Esophagus squamous epithelium (tissue), 5 donors: ENCODE measurements around the gene PHOX2A. TPM values are rescaled to one million over a fixed set of nuclear protein-coding genes. Genes with fewer than 3 reads are reported as not detected.

Experiments used
- DNase-seq: peaks from one replicate; lab custom pipeline; 2025; lab: John Stamatoyannopoulos, UW
- H3K27ac ChIP-seq, 4 donors: fragments of 200-600 bp; sonication (generic); one replicate each; pipeline ENCODE4 v1.5.1; 2016 to 2019; ENCODE audit warnings: mild to moderate bottlenecking in 1 of 4
- H3K27me3 ChIP-seq, 4 donors: fragments of 200-600 bp; sonication (generic); 1 replicate in 3 of 4; 2 replicates in 1 of 4; pipeline versions ENCODE4 v1.5.1 to v1.6.0; 2017 to 2021; ENCODE audit warnings: antibody characterized with exemption in 1 of 4
- H3K36me3 ChIP-seq, 3 donors: fragments of 200-600 bp; sonication (generic); one replicate each; pipeline ENCODE4 v1.5.1; 2016 to 2019
- H3K4me1 ChIP-seq, 3 donors: fragments of 200-600 bp; sonication (generic); one replicate each; pipeline ENCODE4 v1.5.1; 2017 to 2019
- H3K4me3 ChIP-seq, 4 donors: fragments of 200-600 bp; sonication (generic); 1 replicate in 3 of 4; 2 replicates in 1 of 4; pipeline ENCODE4 v1.5.1; 2016 to 2019; ENCODE audit warnings: mild to moderate bottlenecking in 2 of 4, moderate library complexity in 1 of 4
- H3K9me3 ChIP-seq, 3 donors: fragments of 200-600 bp; sonication (generic); one replicate each; pipeline ENCODE4 v1.5.1; 2016 to 2019
- POLR2A ChIP-seq, 4 donors: fragments of 450-650 bp; IDR thresholded peaks; one replicate each; pipeline ENCODE4 v1.6.1; 2017; ENCODE audit warnings: antibody characterized with exemption in 4 of 4, mild to moderate bottlenecking in 4 of 4, moderate library complexity in 3 of 4
- WGBS, 2 donors: methylation state at CpG; one replicate each; pipeline ENCODE4 v1.1.5; 2018; 5-methylcytosine and 5-hydroxymethylcytosine counted together
- intact Hi-C: fragments of 100-400 bp; cut with DNase I; formaldehyde crosslinking; loops from one replicate; pipeline ENCODE4 v1.15.0; 2022
- total RNA-seq, 4 donors: library from RNA; depleted of rRNA; stranded (reverse); fragments of >200 nt; gene quantifications; one replicate each; pipeline ENCODE4 v1.1.0, GENCODE V29; 2016
- TF ChIP-seq, protein P1 (sequence below), 6 experiments: fragments of 450-650 bp in 4 of 6; fragments of 200-600 bp in 2 of 6; sonication (generic) in 2 of 6; IDR thresholded peaks; one replicate each; pipeline ENCODE4 v1.5.1; 2016 to 2019; ENCODE audit warnings: antibody characterized with exemption in 6 of 6, mild to moderate bottlenecking in 4 of 6, moderate library complexity in 4 of 6
- donor health status: DM: yes; HTN: yes; CAD: no.

PHOX2A gene
- total RNA-seq, 4 donors from 2014 or later: not detected

DNA sequence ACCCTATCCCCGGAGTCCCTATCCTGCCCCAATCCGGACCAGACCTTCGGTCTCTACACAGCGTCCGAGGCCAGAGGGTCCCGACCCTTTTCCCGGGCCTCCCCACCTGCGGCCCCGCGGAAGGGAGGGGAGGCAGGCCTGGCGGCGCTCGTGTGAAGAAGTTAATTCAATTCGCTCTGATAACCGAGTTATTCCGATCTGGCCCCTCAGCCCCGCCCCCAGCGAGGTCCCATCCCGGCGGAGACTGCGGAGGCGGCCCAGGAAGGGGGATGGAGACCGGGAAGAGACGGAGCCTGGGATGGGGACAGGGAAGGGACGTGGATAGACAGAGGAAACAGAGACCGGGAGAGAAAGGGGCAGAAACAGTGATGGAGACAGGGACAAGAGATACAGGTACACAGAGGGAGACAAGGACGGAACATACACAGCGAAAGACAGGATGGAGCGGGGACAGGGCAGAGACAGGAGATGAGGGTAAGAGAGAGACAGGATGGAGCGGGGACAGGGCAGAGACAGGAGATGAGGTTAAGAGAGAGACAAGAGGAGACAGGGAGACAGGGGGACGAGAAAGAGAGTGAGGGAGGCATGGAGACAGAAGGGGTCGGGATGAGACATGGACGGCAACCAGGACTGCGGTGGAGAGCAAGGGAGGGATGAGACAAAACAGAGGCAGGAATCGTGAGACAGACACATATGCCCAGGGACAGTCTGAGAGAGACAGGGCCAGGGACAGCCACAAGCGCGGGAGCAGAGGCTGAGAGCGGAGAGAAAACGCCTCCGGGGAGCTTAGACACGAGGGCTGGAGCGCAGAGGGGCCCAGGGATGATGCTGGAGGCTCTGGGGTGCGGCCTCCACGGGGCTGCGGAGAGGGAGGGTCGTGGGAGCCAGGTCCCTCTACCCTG is 636 bp upstream of the PHOX2A start:
- intact Hi-C loops: no loop called here
- Histone ChIP-seq H3K9me3 (no peaks in the 10 kb centered on the region), H3K4me1 (peaks cover 16 to 37% (median 22%) of the 10 kb centered on the region in 3 donors), H3K27me3 (peaks cover 8 to 92% (median 35%) of the 10 kb centered on the region in 4 donors), H3K4me3 (peak overlapping the region in 2 of 4 donors; percentile 10 to 47), H3K36me3 (no peaks in the 10 kb centered on the region), H3K27ac (no peak overlapping the region)
- 19 to 24% methylated on average over 29 to 31 of the region's 46 CpGs for WGBS, 2 donors
- DNase-seq: no peak
- TF ChIP-seq, protein P1, sequence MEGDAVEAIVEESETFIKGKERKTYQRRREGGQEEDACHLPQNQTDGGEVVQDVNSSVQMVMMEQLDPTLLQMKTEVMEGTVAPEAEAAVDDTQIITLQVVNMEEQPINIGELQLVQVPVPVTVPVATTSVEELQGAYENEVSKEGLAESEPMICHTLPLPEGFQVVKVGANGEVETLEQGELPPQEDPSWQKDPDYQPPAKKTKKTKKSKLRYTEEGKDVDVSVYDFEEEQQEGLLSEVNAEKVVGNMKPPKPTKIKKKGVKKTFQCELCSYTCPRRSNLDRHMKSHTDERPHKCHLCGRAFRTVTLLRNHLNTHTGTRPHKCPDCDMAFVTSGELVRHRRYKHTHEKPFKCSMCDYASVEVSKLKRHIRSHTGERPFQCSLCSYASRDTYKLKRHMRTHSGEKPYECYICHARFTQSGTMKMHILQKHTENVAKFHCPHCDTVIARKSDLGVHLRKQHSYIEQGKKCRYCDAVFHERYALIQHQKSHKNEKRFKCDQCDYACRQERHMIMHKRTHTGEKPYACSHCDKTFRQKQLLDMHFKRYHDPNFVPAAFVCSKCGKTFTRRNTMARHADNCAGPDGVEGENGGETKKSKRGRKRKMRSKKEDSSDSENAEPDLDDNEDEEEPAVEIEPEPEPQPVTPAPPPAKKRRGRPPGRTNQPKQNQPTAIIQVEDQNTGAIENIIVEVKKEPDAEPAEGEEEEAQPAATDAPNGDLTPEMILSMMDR (IDR thresholded peaks at IDR 0.05): no peak
- TF ChIP-seq POLR2A (IDR thresholded peaks at IDR 0.05): no peak

DNA sequence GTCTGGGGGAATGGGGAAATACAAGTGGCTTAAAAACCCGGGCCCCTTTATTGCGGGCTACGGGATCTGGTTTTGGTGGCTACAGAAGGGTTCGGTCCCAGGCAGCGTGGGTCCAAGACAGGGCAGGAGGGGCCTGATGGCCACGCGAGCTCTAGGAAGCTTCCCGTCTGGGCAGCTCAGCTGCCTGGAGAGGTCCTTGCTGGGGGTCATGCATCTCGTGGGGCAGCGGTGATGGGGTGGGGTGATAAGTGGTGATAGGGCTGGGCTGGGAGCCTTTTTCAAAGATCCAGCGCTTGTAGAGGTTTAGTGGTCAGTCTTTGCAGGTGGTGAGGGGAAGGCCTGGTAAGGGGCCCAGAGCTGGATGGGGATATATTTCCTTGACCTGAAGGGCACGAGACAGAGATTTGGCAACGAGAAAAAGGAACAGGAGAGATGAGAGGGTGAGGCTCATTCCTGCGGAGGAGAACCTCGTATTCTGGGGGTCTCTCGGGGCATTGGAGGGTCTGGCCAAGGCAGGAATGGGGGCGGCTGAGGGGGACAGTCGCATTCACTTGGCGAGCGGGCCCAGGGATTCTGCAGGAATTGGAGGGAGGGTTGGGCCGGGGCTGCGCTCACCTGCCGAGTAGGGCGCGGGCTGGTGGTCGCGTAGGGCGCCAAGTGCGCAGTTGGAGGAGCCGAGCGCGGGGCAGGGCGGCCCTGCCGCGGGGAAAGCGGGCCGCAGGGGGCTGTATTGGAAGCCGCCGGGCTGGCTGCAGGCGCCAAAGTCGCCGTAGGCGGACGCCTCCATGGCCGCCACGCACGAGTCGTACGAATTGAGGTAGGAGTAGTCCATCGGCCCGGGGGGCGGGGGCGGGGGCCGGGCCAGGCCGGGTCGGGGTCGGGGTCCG is 560 bp downstream of the PHOX2A start:
- peaks cover 8 to 85% (median 35%) of the 10 kb centered on the region in 4 donors for H3K27me3 ChIP-seq
- TF ChIP-seq, protein P1 (IDR thresholded peaks at IDR 0.05): no peak
- no peak for TF ChIP-seq POLR2A (IDR thresholded peaks at IDR 0.05)
- 32 to 58% methylated on average over 18 to 26 of the region's 58 CpGs for WGBS, 2 donors

DNA sequence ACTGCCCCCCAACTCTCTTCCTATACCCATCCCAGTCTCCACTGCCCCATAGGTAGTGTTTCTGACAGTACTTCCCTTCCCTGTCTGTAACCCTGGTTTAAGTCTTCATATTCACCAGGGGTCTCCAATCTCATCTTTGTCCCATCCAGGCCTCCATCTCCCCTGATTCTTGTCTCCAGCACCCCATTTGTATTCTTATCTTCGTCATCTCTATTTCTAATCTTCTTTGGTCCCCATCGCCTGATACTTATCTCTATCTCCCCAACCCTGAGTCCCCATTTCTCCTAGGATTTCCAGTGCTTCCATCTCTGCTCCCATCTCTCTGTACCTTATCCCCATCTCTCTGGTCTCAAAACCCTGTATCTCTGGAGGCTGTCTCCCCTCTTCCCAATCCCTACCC is 1.8 kb downstream of the PHOX2A start:
- H3K36me3 ChIP-seq: peaks cover 4 to 15% (median 6%) of the 10 kb centered on the region in 3 donors
- H3K27me3 ChIP-seq: peaks cover 8 to 77% (median 35%) of the 10 kb centered on the region in 4 donors
- H3K4me3 ChIP-seq: no peak overlapping the region
- peaks cover 32 to 62% (median 33%) of the 10 kb centered on the region in 3 donors for H3K4me1 ChIP-seq
- TF ChIP-seq, protein P1 (IDR thresholded peaks at IDR 0.05): no peak
- no peak for TF ChIP-seq POLR2A (IDR thresholded peaks at IDR 0.05)
- H3K9me3 ChIP-seq: no peaks in the 10 kb centered on the region
- H3K27ac ChIP-seq: no peak overlapping the region
- intact Hi-C loops: no loop called here
- DNase-seq: no peak
- 96 to 100% methylated on average over 2 of the region's 2 CpGs for WGBS, 2 donors

More for the DNA sequence above, 560 bp downstream of the PHOX2A start:
- H3K4me3 ChIP-seq: peak overlapping the region in 2 of 4 donors; percentile 10 to 47
- H3K27ac ChIP-seq: no peak overlapping the region
- H3K9me3 ChIP-seq: no peaks in the 10 kb centered on the region
- peaks cover 26 to 49% (median 28%) of the 10 kb centered on the region in 3 donors for H3K4me1 ChIP-seq
- DNase-seq: no peak
- peaks cover 0 to 3% (median 0%) of the 10 kb centered on the region in 3 donors for H3K36me3 ChIP-seq
- intact Hi-C loops: no loop called here

DNA sequence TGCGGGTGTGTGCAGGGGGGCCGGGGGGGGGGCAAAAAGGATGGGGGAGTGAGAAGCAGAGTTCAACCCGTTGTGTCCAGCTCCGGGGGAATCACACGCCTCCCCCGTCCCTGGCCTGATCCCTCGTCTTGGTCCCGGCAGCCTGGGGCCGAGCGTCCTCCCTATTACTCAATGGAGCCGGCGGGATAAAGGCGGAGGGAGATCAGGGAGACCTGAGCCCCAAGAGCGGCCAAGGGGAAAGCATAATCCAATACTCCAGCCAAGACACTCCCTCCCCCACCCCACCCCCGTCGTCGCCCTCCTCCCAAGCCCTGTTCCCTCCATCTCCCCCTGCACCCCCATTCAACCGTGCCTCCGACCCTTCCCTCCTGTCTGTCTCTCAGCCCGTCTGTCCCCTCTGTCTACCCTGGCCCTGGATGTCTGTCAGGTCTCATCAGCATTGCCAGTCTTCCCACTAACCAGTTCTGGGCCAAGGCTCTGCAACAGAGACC is 2.6 kb downstream of the PHOX2A start:
- intact Hi-C loops: no loop called here
- WGBS, 2 donors: 46 to 62% methylated on average over 16 to 17 of the region's 20 CpGs
- no peak overlapping the region for H3K27ac ChIP-seq
- H3K27me3 ChIP-seq: peaks cover 8 to 69% (median 35%) of the 10 kb centered on the region in 4 donors
- no peaks in the 10 kb centered on the region for H3K9me3 ChIP-seq
- no peak for DNase-seq
- no peak overlapping the region for H3K4me3 ChIP-seq
- H3K4me1 ChIP-seq: peaks cover 32 to 66% (median 33%) of the 10 kb centered on the region in 3 donors
- TF ChIP-seq, protein P1 (IDR thresholded peaks at IDR 0.05): no peak
- no peak for TF ChIP-seq POLR2A (IDR thresholded peaks at IDR 0.05)
- peaks cover 7 to 23% (median 13%) of the 10 kb centered on the region in 3 donors for H3K36me3 ChIP-seq
